ENCODE measurements around the gene GALNT14. TPM values are rescaled to one million over a fixed set of nuclear protein-coding genes. Genes with fewer than 3 reads are reported as not detected.

The GALNT14 gene
- total RNA-seq, 1 donor from 2014 or later: 1.7 TPM

DNA sequence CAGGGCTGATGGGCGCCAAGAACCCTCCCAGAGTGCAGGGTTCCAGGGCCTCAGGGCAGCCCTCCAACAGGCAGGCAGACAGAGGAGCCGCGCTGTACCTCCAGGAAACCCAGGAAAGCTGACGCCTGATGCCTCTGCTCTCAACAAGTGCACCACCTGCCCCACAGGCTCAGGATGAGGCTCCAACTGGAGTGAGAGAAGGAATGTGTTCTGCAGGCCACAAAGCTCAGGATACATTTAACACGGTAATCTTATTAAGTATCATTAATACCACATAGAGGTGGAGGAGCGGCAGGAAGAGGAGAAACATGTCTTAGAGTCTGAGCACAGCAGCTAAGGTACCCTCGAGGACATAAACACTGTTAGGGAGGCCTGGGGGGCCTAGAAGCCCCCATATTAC is 175.1 kb downstream of the GALNT14 start:
- Mint-ChIP-seq H3K4me3 (no peak overlapping the region), H3K9me3 (no peaks in the 10 kb centered on the region), H3K4me1 (peaks cover 12% of the 10 kb centered on the region), H3K27ac (no peak overlapping the region), H3K36me3 (no peaks in the 10 kb centered on the region), H3K27me3 (ENCODE audit: low read depth) (peaks cover 6% of the 10 kb centered on the region)
- no peak for TF ChIP-seq CTCF (IDR thresholded peaks at IDR 0.05; ENCODE audit: unreplicated experiment)
- no peak for DNase-seq (ENCODE audit: low spot score in 2 of 2, unreplicated experiment in 2 of 2)

GRCh38 chr2:30960213-30960612 is 178.0 kb downstream of the GALNT14 start:
- no peak for TF ChIP-seq CTCF (IDR thresholded peaks at IDR 0.05; ENCODE audit: unreplicated experiment)
- Mint-ChIP-seq H3K27me3 (ENCODE audit: low read depth) (peaks cover 2% of the 10 kb centered on the region), H3K4me3 (no peak overlapping the region), H3K36me3 (no peaks in the 10 kb centered on the region), H3K4me1 (peaks cover 12% of the 10 kb centered on the region), H3K9me3 (no peaks in the 10 kb centered on the region), H3K27ac (no peak overlapping the region)
- DNase-seq (ENCODE audit: low spot score in 2 of 2, unreplicated experiment in 2 of 2): no peak

DNA sequence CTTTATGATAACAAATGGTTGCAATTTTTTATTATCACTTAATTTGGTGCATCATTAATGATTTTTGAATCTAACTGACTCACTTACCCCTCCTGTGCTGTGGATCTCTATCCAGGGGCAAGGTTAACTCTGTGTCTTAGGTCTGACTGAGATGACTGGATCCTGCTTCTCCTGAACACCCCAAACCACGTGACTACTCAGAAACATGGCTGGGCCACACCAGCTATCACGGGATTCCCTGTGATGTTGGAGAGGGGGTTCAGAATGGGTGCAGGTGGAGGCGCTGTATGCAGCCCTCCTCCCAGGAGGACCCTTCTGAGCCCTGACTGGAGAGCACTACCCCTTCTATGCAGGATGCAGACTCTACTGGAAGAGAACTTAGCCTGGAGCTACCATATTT is 178.6 kb downstream of the GALNT14 start:
- Mint-ChIP-seq H3K27ac (no peak overlapping the region), H3K36me3 (no peaks in the 10 kb centered on the region), H3K9me3 (no peaks in the 10 kb centered on the region), H3K4me3 (no peak overlapping the region), H3K27me3 (ENCODE audit: low read depth) (peaks cover 2% of the 10 kb centered on the region), H3K4me1 (peaks cover 12% of the 10 kb centered on the region)
- no peak for DNase-seq (ENCODE audit: low spot score in 2 of 2, unreplicated experiment in 2 of 2)
- no peak for TF ChIP-seq CTCF (IDR thresholded peaks at IDR 0.05; ENCODE audit: unreplicated experiment)

DNA sequence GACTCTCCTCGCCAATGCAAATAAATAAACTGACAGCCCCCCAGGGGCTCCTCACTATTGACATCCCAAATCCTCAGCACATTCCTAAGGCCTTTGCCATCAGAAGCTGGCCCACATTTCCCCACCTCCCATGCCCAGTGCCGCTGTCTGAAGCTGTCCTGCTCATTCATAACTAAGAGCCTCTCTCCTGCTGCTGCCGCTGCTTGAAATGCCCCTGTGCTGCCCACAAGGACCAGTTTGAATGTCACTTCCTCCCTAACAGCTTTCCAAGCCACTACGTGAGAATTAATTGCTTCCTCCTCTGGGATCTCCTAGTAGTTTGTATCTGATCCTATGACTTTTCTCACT is 179.3 kb downstream of the GALNT14 start:
- H3K9me3 Mint-ChIP-seq: no peaks in the 10 kb centered on the region
- H3K4me1 Mint-ChIP-seq: peaks cover 12% of the 10 kb centered on the region
- DNase-seq (ENCODE audit: low spot score in 2 of 2, unreplicated experiment in 2 of 2): no peak
- no peaks in the 10 kb centered on the region for H3K36me3 Mint-ChIP-seq
- no peak for TF ChIP-seq CTCF (IDR thresholded peaks at IDR 0.05; ENCODE audit: unreplicated experiment)
- H3K27me3 Mint-ChIP-seq (ENCODE audit: low read depth): peaks cover 2% of the 10 kb centered on the region
- H3K4me3 Mint-ChIP-seq: no peak overlapping the region
- H3K27ac Mint-ChIP-seq: no peak overlapping the region

DNA sequence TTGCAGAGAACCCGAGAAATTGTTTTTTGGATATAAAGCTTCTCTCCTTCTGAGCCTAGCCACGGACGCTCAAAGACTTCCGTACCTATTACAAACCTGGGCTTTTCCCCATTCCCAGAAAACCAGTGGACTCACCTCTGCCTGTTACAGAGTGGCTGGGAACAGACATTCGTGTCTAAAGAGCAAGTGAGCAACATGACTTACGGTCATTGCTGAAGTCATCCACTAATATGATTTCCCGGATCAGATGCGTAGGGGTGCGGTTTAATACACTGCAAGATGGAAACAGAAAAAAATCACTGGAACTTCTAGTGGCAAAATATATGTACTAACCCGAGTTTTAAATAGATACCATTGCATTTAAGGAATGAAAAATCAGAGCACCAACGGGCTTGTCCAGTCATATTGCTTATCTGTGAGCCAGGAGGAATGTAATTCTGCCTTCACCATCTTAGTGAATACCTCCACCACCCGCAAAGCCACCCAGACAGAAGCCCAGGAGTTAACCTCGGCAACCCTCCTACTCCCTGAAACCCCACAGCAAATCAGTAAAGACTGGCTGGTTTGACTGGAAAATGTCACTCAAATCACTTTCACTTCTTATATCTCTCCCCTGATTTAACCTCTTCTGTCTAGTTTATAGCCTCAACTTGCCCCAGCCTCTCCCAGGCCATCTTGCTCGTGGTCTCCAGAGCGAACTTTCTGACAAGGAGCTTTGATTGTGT is 179.9 kb downstream of the GALNT14 start:
- no peak for DNase-seq (ENCODE audit: low spot score in 2 of 2, unreplicated experiment in 2 of 2)
- no peak for TF ChIP-seq CTCF (IDR thresholded peaks at IDR 0.05; ENCODE audit: unreplicated experiment)
- H3K4me3 Mint-ChIP-seq: no peak overlapping the region
- no peaks in the 10 kb centered on the region for H3K36me3 Mint-ChIP-seq
- no peak overlapping the region for H3K27ac Mint-ChIP-seq
- H3K9me3 Mint-ChIP-seq: no peaks in the 10 kb centered on the region
- peaks cover 2% of the 10 kb centered on the region for H3K27me3 Mint-ChIP-seq (ENCODE audit: low read depth)
- peaks cover 11% of the 10 kb centered on the region for H3K4me1 Mint-ChIP-seq

DNA sequence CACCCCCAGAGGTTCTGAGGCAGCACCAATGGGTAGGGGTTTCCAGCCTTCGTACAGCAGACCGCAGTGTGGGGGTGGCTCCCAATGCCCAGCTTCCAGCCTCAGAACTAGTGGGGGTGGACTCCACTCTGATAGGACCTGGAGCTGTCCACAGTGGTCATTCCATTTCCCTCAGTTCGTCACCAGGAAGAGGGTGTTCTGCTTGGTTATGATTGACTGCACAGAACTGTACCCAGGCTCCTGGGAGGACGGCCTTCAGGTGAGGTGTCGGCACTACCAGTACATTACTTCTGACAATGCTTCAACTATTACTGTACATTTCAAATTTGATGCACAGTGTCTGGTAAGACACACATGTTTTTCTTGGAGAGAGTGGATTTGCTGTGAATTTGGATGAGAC is 180.6 kb downstream of the GALNT14 start:
- TF ChIP-seq CTCF (IDR thresholded peaks at IDR 0.05; ENCODE audit: unreplicated experiment): no peak
- H3K36me3 Mint-ChIP-seq: no peaks in the 10 kb centered on the region
- peaks cover 9% of the 10 kb centered on the region for H3K4me1 Mint-ChIP-seq
- DNase-seq (ENCODE audit: low spot score in 2 of 2, unreplicated experiment in 2 of 2): no peak
- no peak overlapping the region for H3K4me3 Mint-ChIP-seq
- peaks cover 2% of the 10 kb centered on the region for H3K27me3 Mint-ChIP-seq (ENCODE audit: low read depth)
- H3K27ac Mint-ChIP-seq: no peak overlapping the region
- no peaks in the 10 kb centered on the region for H3K9me3 Mint-ChIP-seq

Measured in mesothelial cell of epicardium (in vitro differentiated cells).